GM10266 (cell line): ENCODE measurements around the gene SKIDA1.
A peak's percentile ranks its signal among the peaks of the same experiment; 100 is the strongest.
"Not testable (repeated sequence)": the region's sequence is repeated elsewhere in the genome, so short reads cannot be mapped to it uniquely, and the experiment has no call there.

ENCODE experiments used
- DNase-seq: peaks from one replicate; pipeline ENCODE4 v3.0.0; 2012; ENCODE audit errors: extremely low spot score
- CTCF ChIP-seq: IDR thresholded peaks from 2 replicates; pipeline ENCODE4 v1.5.1; 2012; ENCODE audit warnings: mild to moderate bottlenecking, low read depth; ENCODE audit not compliant: control insufficient read depth, insufficient read depth; ENCODE audit errors: missing control alignments

The SKIDA1 gene

GRCh38 chr10:21536874-21537273 is 11.4 kb upstream of the SKIDA1 start:
- no peak for DNase-seq

GRCh38 chr10:21535976-21536375 is 10.5 kb upstream of the SKIDA1 start:
- DNase-seq, result not testable (repeated sequence)

More at GRCh38 chr10:21536874-21537273, 11.4 kb upstream of the SKIDA1 start:
- TF ChIP-seq CTCF, result no peak

- no peak for DNase-seq
- TF ChIP-seq CTCF, result no peak
Observed at GRCh38 chr10:21535494-21535965, 10.0 kb upstream of the SKIDA1 start.

- DNase-seq, result peak; percentile 77
- no peak for TF ChIP-seq CTCF
Observed at GRCh38 chr10:21534604-21535493, 9.4 kb upstream of the SKIDA1 start.

GRCh38 chr10:21534280-21534586 is 8.8 kb upstream of the SKIDA1 start:
- no peak for TF ChIP-seq CTCF
- DNase-seq, result no peak

GRCh38 chr10:21533467-21534279 is 8.2 kb upstream of the SKIDA1 start, which contains the start of gene MLLT10:
TSS of gene MLLT10 (plus strand) at chr10:21534232. CDS start at chr10:21534645, 413 bp downstream.
- no peak for TF ChIP-seq CTCF
- DNase-seq, result peak; percentile 97

- no peak for DNase-seq
- no peak for TF ChIP-seq CTCF
Observed at GRCh38 chr10:21532694-21533466, 7.4 kb upstream of the SKIDA1 start.
